K562 (cell line): ENCODE results near the gene SUCLG1. TPM values are rescaled to one million over a fixed set of nuclear protein-coding genes. Genes with fewer than 3 reads are reported as not detected.

ENCODE experiments used
- ARID2 ChIP-seq: fragments of 450-650 bp; IDR thresholded peaks from 2 replicates; pipeline ENCODE4 v1.6.1; 2017; ENCODE audit warnings: antibody characterized with exemption, mild to moderate bottlenecking
- BACH1 ChIP-seq: fragments of 200-800 bp; sonication (Bioruptor generic); IDR thresholded peaks from 2 replicates; pipeline ENCODE4 v1.6.1; 2016; ENCODE audit warnings: missing genetic modification characterization, missing compliant biosample characterization
- CUX1 ChIP-seq: fragments of 200-800 bp; sonication (Bioruptor generic); IDR thresholded peaks from 2 replicates; pipeline ENCODE4 v1.6.1; 2016; ENCODE audit warnings: missing genetic modification characterization, missing compliant biosample characterization
- E2F8 ChIP-seq: fragments of 450-650 bp; IDR thresholded peaks from 2 replicates; pipeline ENCODE4 v1.7.1; 2018; ENCODE audit warnings: mild to moderate bottlenecking, low read depth; ENCODE audit not compliant: partially characterized antibody
- GABPB1 ChIP-seq: sonication (generic); formaldehyde crosslinking; IDR thresholded peaks from 2 replicates; pipeline ENCODE4 v1.8.0; 2022; ENCODE audit warnings: mild to moderate bottlenecking, missing genetic modification reagents
- GTF2F1 ChIP-seq: IDR thresholded peaks from 2 replicates; pipeline ENCODE4 v1.6.1; 2011; ENCODE audit warnings: low read depth, low read length, improper control_type of control experiment
- PHF21A ChIP-seq: fragments of 450-650 bp; IDR thresholded peaks from 2 replicates; pipeline ENCODE4 v1.6.1; 2017; ENCODE audit warnings: low read depth, borderline replicate concordance
- PHTF2 ChIP-seq: fragments of 250-450 bp; sonication (Bioruptor Pico); IDR thresholded peaks from 2 replicates; pipeline ENCODE4 v1.5.0; 2021; ENCODE audit warnings: mild to moderate bottlenecking
- PML ChIP-seq: IDR thresholded peaks from 2 replicates; pipeline ENCODE4 v1.6.1; 2012; ENCODE audit warnings: low read length, inconsistent platforms
- RBBP5 ChIP-seq: fragments of 200-600 bp; sonication (generic); IDR thresholded peaks from 2 replicates; pipeline ENCODE4 v1.6.1; 2012; ENCODE audit warnings: borderline replicate concordance, mild to moderate bottlenecking, low read length, control low read depth, inconsistent platforms; ENCODE audit not compliant: insufficient read depth, poor library complexity, severe bottlenecking
- SREBF1 ChIP-seq: fragments of 150-350 bp; IDR thresholded peaks from 2 replicates; pipeline ENCODE4 v1.6.1; 2014; ENCODE audit warnings: antibody characterized with exemption, low read depth, low read length, borderline replicate concordance
- YY1 ChIP-seq, 3 experiments: IDR thresholded peaks; 2 replicates each; pipeline ENCODE4 v1.6.1; 2011; ENCODE audit warnings: low read length in 2 of 3, mild to moderate bottlenecking in 2 of 3, moderate library complexity in 2 of 3, borderline replicate concordance in 1 of 3, control low read depth in 1 of 3, low read depth in 1 of 3; ENCODE audit not compliant: insufficient read depth in 3 of 3, insufficient replicate concordance in 2 of 3, control insufficient read depth in 1 of 3, insufficient read length in 1 of 3; ENCODE audit errors: extremely low read depth in 1 of 3
- ZBTB9 ChIP-seq: fragments of 450-650 bp; formaldehyde crosslinking; IDR thresholded peaks from 2 replicates; pipeline ENCODE4 v1.4.0; 2020; ENCODE audit warnings: mild to moderate bottlenecking, moderate library complexity
- ZNF224 ChIP-seq: sonication (generic); formaldehyde crosslinking; IDR thresholded peaks from 2 replicates; pipeline ENCODE4 v1.8.0; 2022; ENCODE audit warnings: mild to moderate bottlenecking, missing genetic modification reagents
- ZNF324 ChIP-seq: fragments of 250-450 bp; sonication (Bioruptor Pico); IDR thresholded peaks from 2 replicates; pipeline ENCODE4 v1.4.0; 2020; ENCODE audit warnings: mild to moderate bottlenecking
- ZNF507 ChIP-seq: conservative IDR thresholded peaks from 2 replicates; pipeline ENCODE4 v1.6.1; 2017; ENCODE audit warnings: missing genetic modification characterization, missing compliant biosample characterization
- ZNF76 ChIP-seq: fragments of 250-450 bp; sonication (Bioruptor Pico); IDR thresholded peaks from 2 replicates; pipeline ENCODE4 v1.4.0; 2020; ENCODE audit warnings: mild to moderate bottlenecking, moderate library complexity, borderline replicate concordance
- polyA plus RNA-seq, 8 experiments: library from polyadenylated mRNA; depleted of rRNA in 4 of 8; stranded (reverse) in 5 of 8; unstranded in 3 of 8; fragments of >200 nt; fragmentation: Nextera tagmentation in 2 of 8; fragmentation: Illumina TruSeq in 1 of 8; extraction: Ambion mirVana in 2 of 8; extraction: Trizol in 1 of 8; gene quantifications; 2 replicates each; pipeline versions ENCODE4 v1.2.1 to v1.2.3, GENCODE V29; 2011 to 2014; ENCODE audit warnings: inconsistent platforms in 1 of 8, missing spikeins in 1 of 8
- total RNA-seq, 7 experiments: library from RNA; depleted of rRNA in 6 of 7; stranded (reverse); fragments of >200 nt in 6 of 7; fragmentation: Illumina TruSeq in 2 of 7; extraction: Trizol in 2 of 7; gene quantifications; 2 replicates each; pipeline versions ENCODE4 v1.2.1 to v1.2.3, GENCODE V29; 2011 to 2021; ENCODE audit warnings: low replicate concordance in 1 of 7

Gene SUCLG1
- total and polyA plus RNA-seq, 9 of the 15 experiments (the other 6 are each of a cell fraction or from before 2014, with no cell fraction given): 90.5 to 325 (median 115) TPM

GRCh38 chr2:84459018-84459943 is at the start of gene SUCLG1 (continued):
- TF ChIP-seq ARID2 (no peak), SREBF1 (no peak), ZNF507 (tag) (no peak), PHTF2 (CRISPR knock-in tag) (no peak), E2F8 (no peak), CUX1 (CRISPR knock-in tag) (no peak), ZNF324 (CRISPR knock-in tag) (no peak), ZBTB9 (CRISPR knock-in tag) (no peak), BACH1 (tag) (0 out of 2 replicates have a peak, but pooled peaks have one; percentile 18), PML (peak; percentile 44; the same call in 1 of the 2 replicates), ZNF224 (CRISPR knock-in tag) (no peak), GABPB1 (peak; percentile 67), PHF21A (no peak), YY1 (IDR thresholded peaks at IDR 0.05; ENCODE audit: borderline replicate concordance in 1 of 3, control insufficient read depth in 1 of 3, extremely low read depth in 1 of 3, insufficient read depth in 3 of 3, insufficient read length in 1 of 3, insufficient replicate concordance in 2 of 3, low read depth in 1 of 3, low read length in 2 of 3) (peak in 2 of 3 experiments; percentile 46 to 70), ZNF76 (CRISPR knock-in tag) (no peak), RBBP5 (peak; percentile 96), GTF2F1 (0 out of 2 replicates have a peak, but pooled peaks have one; percentile 20)
